EH (cell line): ENCODE results near the gene CD47.

ENCODE experiments used
- DNase-seq: peaks from one replicate; pipeline ENCODE4 v3.0.0-alpha.2; 2015; ENCODE audit warnings: low read depth

The CD47 gene

DNA sequence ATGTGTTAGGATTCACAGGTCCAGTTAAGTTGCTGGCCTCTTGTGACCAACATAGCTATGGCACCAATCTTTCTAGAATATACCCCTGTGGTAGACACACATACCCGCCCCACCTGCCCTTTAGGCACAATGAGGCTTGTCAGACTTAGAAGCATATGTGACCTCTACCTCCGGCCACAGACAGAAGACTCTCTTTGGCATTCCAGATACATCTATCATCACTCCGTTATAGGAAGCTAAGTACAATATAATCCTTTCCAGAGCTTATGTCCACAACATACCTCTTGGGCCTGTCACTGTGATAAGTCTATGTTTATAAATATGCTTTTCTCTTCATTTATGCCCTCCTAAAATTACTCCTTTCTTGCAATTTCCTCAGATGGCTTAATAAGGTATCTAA, 39.8 kb downstream of the CD47 start:
- peak; percentile 51 for DNase-seq

DNA sequence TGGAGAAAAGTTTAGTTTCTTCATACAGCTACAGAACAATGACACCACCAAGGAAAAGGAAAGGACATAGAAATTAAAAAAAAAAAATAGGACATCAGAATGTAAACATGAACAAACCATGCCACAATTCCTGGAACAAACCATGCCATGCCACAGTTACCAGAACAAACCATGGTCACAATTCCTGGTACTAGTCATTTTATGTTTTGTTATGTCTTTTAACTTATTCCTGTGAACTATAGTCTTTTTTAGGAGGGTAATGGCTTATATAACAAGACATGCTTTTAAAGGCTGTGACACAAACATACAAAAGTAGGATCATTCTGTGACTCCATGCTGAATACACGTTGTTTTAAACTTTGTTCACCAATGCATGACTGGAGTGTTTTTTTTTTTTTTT, 42.8 kb downstream of the CD47 start:
- no peak for DNase-seq

- no peak for DNase-seq
Observed at GRCh38 chr3:108046247-108046646, 44.6 kb downstream of the CD47 start.

- DNase-seq, result no peak
Observed at GRCh38 chr3:108044699-108045098, 46.1 kb downstream of the CD47 start.

- no peak for DNase-seq
Observed at GRCh38 chr3:108042300-108042699, 48.5 kb downstream of the CD47 start.

DNA sequence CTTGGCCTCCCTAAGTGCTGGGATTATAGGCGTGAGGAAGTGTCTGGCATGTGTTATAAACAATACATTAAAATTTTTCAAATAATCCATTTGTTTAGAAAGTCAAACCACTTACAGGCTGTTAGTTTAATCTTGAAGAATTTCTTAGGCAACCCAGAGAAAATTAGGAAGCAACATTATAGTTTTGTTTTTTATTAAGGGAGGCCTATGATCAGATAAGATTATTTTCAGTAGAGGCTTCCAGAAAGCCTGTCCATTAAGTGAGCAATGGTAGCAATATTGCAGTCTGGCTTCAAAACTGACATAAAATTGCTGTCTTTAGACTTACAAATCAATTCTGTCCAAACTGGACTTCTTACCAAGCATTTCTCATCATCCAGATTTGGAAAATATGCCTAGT, 49.6 kb downstream of the CD47 start:
- DNase-seq, result peak; percentile 8

- DNase-seq, result no peak
Observed at GRCh38 chr3:108037770-108038169, 53.1 kb downstream of the CD47 start.

- DNase-seq, result peak; percentile 61
Observed at GRCh38 chr3:108036984-108037741, 53.7 kb downstream of the CD47 start.

DNA sequence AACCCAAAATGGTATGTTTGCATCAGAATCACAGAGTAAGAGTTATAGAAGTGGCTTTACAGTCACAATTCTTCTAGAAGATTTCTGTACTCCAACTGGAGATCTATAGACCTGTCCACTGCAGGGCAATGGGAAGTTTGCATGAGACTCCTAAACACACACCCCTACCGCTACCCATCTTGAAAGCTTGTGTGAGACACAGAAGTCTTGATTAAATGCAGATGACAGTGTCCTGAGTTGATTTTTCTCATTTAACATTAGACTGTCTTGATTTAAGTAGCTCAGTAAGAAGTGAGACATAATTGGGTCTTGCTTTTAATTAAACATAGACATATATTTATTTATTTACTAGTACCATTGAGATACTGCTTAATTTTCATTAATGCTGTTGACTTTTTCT, 54.4 kb downstream of the CD47 start:
- peak; percentile 7 for DNase-seq

GRCh38 chr3:108035751-108036150, 55.1 kb downstream of the CD47 start:
- DNase-seq, result no peak

GRCh38 chr3:108031895-108032294, 58.9 kb downstream of the CD47 start:
- peak; percentile 24 for DNase-seq

DNA sequence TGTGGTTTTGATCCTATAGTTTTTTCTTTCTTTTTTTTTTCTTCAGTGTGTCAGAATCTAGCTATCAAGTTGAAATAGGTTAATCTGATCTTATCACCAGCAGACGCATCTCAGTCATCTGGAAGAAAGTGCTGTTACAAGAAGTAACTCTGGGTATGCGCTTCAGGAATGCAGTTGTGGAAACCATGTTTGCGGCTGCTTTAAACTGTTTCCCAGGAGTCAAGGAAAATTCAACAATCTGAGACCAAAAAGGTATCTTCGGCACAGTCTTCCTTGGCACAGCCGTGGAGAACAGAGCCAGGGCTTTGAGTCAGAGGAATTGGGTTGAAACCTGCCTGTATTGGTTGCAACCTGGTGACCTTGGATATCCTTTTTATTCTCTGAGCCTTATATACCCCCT, 59.9 kb downstream of the CD47 start:
- DNase-seq, result no peak

DNA sequence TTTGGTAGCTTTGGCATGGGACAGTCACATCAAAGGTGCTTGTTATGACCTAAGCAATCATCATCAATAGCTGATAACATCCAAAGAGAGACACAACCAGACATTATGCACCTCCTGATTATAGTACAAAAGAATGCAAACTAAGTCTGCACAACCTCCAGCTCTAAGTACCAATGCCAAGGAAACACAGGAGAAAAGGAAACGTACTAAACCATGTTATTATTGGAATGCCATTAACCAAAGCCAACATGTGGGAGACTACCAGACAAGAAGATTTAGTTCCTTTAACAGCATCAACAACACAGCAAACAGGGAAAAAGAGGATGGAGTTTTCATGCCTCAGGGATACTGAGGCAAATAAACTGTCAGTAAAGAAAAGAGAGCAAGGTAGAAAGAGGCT, 61.4 kb downstream of the CD47 start:
- DNase-seq, result no peak

DNA sequence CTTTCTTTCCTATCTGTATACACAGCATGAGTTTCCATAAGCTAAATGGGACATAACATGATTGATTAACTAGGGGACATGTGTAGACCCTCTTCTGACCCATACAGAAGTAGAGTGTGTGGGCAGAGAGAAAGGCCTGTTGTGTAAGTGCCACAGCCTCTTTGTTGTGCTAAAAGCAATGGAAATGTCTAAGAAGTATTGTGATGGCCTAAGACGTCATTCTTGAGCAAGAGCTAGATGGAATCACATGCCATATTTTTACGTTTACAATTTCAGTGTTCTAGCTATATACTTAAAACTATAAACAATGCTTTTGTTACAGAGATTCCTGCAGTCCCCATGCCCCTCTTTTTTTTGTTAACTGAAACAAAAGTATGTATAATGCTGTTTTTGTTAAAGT, 61.9 kb downstream of the CD47 start:
- DNase-seq, result no peak

DNA sequence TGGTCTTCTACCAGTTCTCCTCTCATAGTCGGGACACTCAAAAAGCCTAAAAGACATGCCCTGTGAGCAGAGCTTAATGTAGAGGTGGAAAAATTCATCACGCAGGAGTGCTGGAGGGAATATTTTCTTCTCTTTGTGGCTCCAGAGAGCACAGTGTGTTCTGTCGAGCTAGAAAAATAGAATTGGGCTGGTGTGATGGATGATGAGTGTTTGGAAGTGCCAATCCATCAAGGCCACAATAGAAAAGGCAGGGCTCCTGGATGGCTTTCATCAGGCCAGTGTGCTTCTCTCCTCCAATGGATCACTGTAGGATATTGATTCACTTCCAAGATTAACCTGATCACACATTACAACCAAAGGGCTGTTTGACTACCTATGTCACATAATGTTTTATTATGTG, 65.7 kb downstream of the CD47 start:
- no peak for DNase-seq

DNA sequence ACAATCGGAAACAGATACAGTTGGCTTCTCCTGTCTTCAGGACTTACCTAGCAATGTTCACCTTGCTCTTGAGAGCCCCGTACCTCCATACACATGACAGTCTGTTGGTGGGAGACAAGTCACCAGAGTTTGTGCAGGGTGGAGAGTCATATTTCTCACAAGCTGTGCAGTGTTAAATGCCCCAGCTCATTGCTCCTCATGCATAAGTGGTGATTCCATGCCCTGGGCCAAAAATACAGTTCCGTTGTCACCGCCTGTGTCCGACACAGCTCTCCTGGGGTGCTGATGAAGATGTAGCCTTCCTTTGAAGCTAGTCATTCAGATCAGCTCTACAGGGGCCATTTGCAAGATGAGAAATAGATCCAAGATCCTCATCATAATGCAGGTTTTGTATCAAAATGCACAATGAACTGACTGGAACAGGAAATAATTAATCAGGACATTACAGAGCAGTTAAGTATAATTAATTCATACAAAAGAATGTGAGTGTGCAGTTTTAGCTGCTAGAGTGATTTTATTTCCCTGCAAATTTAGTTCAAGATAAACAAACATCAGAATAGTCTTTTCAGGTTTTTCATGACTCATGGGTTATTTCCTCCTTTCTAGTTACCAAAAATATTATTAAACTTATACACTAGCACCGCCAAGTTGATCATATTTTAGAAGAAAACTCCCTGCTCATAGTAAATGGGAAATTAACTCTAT, 66.5 kb downstream of the CD47 start:
- DNase-seq, result peak; percentile 17

DNA sequence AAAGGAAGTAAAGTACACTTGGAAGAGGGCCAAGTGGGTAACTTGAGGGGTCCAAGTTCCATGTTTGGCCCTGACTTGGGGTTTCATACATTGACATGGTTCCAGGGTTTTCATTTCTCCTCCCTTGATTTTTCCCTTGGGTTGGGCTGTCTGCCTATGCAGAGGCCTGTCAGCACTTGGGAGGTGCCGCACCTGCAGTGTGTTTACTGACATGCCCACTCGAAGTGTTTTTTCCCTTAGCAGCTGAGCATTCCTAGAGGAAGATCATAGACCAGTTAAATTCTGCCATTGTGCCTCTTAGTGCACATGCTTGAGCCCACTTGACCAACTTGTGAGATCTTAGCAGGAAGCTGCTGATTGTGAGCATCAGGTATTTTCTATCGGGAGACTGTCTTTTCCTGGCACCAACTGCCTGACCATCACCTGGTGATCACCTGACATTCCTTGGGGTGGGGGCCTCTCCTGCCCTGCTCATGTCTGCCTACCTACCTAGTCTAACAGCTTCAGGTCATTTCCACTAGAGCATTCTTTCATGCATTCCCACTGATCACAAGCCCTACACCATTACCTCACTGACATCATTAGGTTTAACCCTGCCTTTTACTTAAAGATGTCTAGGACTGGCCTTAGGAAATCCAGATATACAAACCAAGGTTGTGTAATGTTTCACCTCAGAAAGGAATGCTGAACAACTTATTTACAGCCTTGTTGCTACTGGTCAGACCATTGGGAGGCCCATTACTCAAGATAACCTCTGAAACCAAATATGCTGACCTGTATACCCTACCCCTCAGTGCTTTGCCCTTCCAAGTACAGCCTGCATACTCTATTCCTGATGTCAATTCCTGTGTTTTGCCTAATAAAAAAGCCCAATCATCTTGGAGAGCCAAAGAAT, 68.3 kb downstream of the CD47 start:
- no peak for DNase-seq

DNA sequence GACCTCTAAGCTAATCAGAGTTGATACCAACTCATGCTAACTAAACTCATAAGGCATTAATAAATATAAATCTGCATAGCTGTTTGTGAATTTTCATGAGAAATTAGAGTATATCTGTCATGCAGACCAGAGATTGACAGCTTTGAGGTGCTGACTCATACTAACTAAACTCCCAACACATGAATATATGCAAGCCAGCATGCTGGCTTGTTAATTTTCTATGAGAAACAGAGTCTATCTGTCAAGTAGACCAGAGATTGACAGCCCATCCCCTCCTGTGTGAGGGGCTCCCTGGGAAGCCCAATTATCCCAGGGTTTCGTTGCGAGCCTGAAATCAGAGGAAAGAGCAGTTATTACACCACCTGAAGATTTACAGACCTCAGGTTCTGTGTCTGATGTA, 69.3 kb downstream of the CD47 start:
- no peak for DNase-seq

DNA sequence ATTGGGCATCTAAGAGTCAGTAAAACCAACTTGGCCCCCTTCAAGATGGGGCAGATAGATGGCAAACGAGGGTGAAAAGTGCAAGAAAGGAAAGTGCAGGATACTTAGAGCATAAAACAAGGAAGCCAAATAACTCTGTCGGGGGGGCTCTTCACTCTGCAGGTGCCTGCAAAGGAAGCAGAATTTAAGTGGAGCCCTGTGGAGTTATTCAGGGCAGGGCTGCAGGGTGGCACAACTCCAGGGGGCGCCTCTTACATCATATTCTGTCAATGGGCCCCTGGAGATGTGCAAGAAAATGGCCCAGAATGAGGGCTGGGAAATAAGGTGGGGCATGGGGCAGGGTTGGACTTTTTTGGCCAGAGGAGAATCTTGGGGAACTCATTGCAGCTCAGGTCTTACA, 69.7 kb downstream of the CD47 start:
- DNase-seq, result no peak

- DNase-seq, result no peak
Observed at GRCh38 chr3:108018552-108018951, 72.3 kb downstream of the CD47 start.

GRCh38 chr3:108017587-108017986, 73.2 kb downstream of the CD47 start:
- no peak for DNase-seq

DNA sequence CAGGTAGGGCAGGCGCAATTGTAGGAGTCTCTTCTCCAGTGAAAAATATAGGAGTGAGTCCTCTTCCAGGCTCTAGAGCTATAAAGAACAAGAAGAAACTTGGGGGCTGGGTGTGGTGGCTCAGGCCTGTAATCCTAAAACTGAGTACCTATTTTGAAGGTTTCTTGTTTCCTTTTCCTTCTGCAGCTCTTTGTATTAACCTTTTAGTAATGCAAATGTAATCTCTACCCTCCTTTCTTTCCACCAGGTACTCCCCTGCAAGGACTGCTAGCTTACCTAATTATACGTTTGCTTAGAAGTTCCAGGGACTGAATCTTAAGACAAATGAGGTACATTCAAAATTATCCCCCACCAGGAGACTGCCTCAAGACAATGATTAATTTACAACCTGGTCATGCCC, 75.9 kb downstream of the CD47 start:
- DNase-seq, result no peak
